Activated T-helper 17 cell treated with anti-CD3 and anti-CD28 coated beads, Interleukin-2, amount 50 U/mL, for 72 hours (primary cell): ENCODE measurements around the gene GRID2. TPM values are rescaled to one million over a fixed set of nuclear protein-coding genes. Genes with fewer than 3 reads are reported as not detected.

ENCODE experiments used
- ATAC-seq: fragments of 150-1000 bp; cut with Tn5 transposase; replicated peaks from 2 replicates; pipeline ENCODE4 v1.10.0; 2021; ENCODE audit warnings: mild to moderate bottlenecking, moderate library complexity
- H3K27ac Mint-ChIP-seq: one replicate; pipeline ENCODE4 v1.8.0; 2022; ENCODE audit warnings: mixed read lengths
- H3K27me3 Mint-ChIP-seq: one replicate; pipeline ENCODE4 v1.8.0; 2022; ENCODE audit warnings: mixed read lengths
- H3K36me3 Mint-ChIP-seq: one replicate; pipeline ENCODE4 v1.8.0; 2022; ENCODE audit warnings: low read depth, mild to moderate bottlenecking, mixed read lengths
- H3K4me1 Mint-ChIP-seq: one replicate; pipeline ENCODE4 v1.8.0; 2022; ENCODE audit warnings: mixed read lengths
- H3K4me3 Mint-ChIP-seq: one replicate; pipeline ENCODE4 v1.8.0; 2022; ENCODE audit warnings: mild to moderate bottlenecking, mixed read lengths
- H3K9me3 Mint-ChIP-seq: one replicate; pipeline ENCODE4 v1.8.0; 2022; ENCODE audit warnings: mixed read lengths
- total RNA-seq, 2 donors: library from RNA; stranded (reverse); gene quantifications; one replicate each; pipeline ENCODE4 v1.2.3, GENCODE V29; 2022

GRID2 gene
- not detected for total RNA-seq

DNA sequence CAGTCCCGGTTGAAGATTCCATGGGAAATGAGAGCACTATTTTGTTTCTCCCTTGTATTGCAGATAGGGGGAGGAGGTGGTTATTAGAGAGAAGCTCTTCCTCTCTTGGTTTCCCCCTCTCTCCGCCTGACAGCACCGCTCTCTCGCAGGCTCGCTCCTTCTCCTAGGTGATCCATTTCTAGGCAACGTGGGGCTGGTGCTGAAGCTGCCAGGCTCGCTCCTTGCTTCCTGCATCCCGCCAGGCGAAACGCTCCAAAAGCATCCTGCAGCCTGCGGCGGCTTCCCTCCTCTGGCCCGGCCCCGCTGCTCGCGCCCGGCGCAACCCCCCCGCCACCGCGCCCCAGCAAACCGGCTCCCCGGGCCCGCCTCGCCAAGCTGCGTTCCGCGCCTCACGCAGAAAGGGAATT lies at the start of gene GRID2:
Gene GRID2, plus strand, starts transcription at position 346 of the 407 bp plus-strand sequence.
- H3K27me3 Mint-ChIP-seq, result peaks cover 28% of the 10 kb centered on the region
- no peaks in the 10 kb centered on the region for H3K4me1 Mint-ChIP-seq
- no peak for ATAC-seq
- H3K36me3 Mint-ChIP-seq, result no peaks in the 10 kb centered on the region
- no peak within 1 kb of the TSS for H3K4me3 Mint-ChIP-seq
- no peak within 1 kb of the TSS for H3K27ac Mint-ChIP-seq
- peaks cover 5% of the 10 kb centered on the region for H3K9me3 Mint-ChIP-seq

DNA sequence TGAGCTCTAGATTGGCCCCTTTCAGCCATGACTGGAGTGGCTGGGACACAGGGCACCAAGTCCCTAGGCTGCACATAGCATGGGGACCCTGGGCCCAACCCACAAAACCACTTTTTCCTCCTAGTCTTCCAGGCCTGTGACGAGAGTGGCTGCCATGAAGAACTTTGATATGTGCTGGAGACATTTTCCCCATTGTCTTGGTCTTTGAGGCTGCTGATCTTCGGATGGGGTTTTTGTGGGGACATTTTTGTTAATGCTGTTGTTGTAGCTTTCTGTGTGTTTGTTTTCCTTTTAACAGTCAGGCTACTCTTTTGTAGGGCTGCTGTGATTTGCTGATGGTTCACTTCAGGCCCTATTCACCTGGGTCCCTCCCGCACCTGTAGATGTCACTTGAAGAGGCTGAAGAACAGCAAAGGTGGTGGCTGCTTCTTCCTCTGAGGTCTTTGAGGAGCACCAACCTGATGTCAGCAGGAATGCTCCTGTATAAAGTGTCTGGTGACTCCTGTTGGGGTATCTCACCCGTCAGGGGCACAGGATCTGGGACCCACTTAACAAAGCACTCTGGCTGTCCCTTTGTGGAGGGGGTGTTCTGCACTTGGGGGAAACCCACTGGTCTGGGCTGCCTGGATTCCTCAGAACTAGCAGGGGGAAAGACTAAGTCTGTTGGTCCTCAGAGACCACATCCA lies 49.6 kb upstream of the GRID2 start:
- Mint-ChIP-seq H3K27ac (no peak overlapping the region), H3K27me3 (no peaks in the 10 kb centered on the region), H3K9me3 (peaks cover 16% of the 10 kb centered on the region), H3K36me3 (no peaks in the 10 kb centered on the region), H3K4me3 (no peak overlapping the region), H3K4me1 (no peaks in the 10 kb centered on the region)
- ATAC-seq, result no peak

- no peak overlapping the region for H3K27ac Mint-ChIP-seq
- no peaks in the 10 kb centered on the region for H3K27me3 Mint-ChIP-seq
- no peak for ATAC-seq
- H3K4me3 Mint-ChIP-seq, result no peak overlapping the region
- H3K36me3 Mint-ChIP-seq, result no peaks in the 10 kb centered on the region
- peaks cover 18% of the 10 kb centered on the region for H3K9me3 Mint-ChIP-seq
- H3K4me1 Mint-ChIP-seq, result no peaks in the 10 kb centered on the region
Observed at GRCh38 chr4:92254767-92255442, 48.9 kb upstream of the GRID2 start.

GRCh38 chr4:92255920-92256244 lies 47.9 kb upstream of the GRID2 start:
- Mint-ChIP-seq H3K9me3 (peaks cover 16% of the 10 kb centered on the region), H3K36me3 (no peaks in the 10 kb centered on the region), H3K27ac (no peak overlapping the region), H3K27me3 (no peaks in the 10 kb centered on the region), H3K4me1 (no peaks in the 10 kb centered on the region), H3K4me3 (no peak overlapping the region)
- ATAC-seq, result no peak

- peaks cover 7% of the 10 kb centered on the region for H3K9me3 Mint-ChIP-seq
- H3K27me3 Mint-ChIP-seq, result no peaks in the 10 kb centered on the region
- no peak overlapping the region for H3K27ac Mint-ChIP-seq
- H3K4me3 Mint-ChIP-seq, result no peak overlapping the region
- H3K36me3 Mint-ChIP-seq, result no peaks in the 10 kb centered on the region
- ATAC-seq, result no peak
- no peaks in the 10 kb centered on the region for H3K4me1 Mint-ChIP-seq
Observed at GRCh38 chr4:92257931-92258857, 45.6 kb upstream of the GRID2 start.

DNA sequence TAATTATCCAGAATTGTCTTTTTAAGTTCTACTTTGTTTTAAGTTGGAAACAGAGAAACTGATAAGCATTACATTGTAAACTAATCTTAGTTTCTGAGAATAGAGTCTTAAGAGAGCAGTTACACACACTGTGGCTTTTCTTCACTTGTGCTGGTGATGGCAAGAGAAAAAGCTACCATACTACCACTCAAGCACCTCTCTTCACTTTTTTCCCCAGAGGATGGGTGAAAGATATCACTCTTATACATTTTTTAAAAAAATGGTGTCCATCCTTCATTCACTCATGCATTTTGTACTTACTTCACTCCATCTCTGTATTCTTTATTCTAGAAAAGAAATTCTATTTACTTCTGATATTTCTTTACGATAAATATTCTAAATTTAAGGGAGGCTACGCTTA lies 42.5 kb upstream of the GRID2 start:
- Mint-ChIP-seq H3K36me3 (no peaks in the 10 kb centered on the region), H3K27me3 (no peaks in the 10 kb centered on the region), H3K9me3 (peaks cover 7% of the 10 kb centered on the region), H3K4me3 (no peak overlapping the region), H3K27ac (no peak overlapping the region), H3K4me1 (no peaks in the 10 kb centered on the region)
- ATAC-seq, result no peak

DNA sequence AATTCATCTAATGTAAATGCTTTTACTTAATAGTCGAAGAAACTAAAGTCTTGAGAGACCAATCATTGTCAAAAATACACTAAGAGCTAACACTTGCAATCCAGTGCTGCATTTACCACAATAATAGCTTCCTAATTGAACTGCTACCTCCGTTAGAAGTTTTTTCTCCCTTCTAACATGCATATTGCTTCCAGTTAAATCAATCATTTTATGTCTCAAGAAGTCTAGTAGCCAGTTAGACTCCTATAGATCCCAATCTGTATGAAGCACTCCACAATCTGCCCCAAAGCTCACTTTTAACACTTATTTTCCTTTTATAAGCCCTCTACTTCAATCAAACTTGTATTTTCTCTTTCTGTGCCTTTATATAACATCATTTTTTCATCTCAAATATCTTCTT lies 41.4 kb upstream of the GRID2 start:
- H3K27me3 Mint-ChIP-seq, result no peaks in the 10 kb centered on the region
- peaks cover 3% of the 10 kb centered on the region for H3K9me3 Mint-ChIP-seq
- no peak overlapping the region for H3K27ac Mint-ChIP-seq
- ATAC-seq, result no peak
- no peak overlapping the region for H3K4me3 Mint-ChIP-seq
- H3K36me3 Mint-ChIP-seq, result no peaks in the 10 kb centered on the region
- no peaks in the 10 kb centered on the region for H3K4me1 Mint-ChIP-seq

- Mint-ChIP-seq H3K4me1 (no peaks in the 10 kb centered on the region), H3K27me3 (no peaks in the 10 kb centered on the region), H3K9me3 (peaks cover 3% of the 10 kb centered on the region), H3K27ac (no peak overlapping the region), H3K36me3 (no peaks in the 10 kb centered on the region), H3K4me3 (no peak overlapping the region)
- no peak for ATAC-seq
Observed at GRCh38 chr4:92263010-92263409, 40.8 kb upstream of the GRID2 start.

DNA sequence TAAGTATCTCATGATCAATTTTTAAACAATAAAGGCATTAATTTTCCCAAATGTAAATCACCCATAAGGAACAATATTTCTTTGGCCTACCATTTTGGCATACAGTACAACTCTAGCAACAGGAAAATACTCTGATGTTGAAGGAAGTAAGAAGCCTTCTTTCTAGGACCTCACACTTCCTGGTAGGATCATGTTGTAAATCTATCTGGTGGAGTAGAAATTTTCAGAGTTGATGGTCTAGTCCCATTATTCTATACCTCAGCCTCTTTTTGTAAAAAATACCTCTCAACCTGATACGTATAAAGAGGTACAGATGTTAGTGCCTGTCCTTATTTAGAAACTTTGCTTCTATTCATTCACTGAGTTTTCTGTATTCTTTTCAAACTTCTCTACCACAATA lies 40.2 kb upstream of the GRID2 start:
- H3K4me3 Mint-ChIP-seq, result no peak overlapping the region
- ATAC-seq, result no peak
- H3K4me1 Mint-ChIP-seq, result no peaks in the 10 kb centered on the region
- H3K36me3 Mint-ChIP-seq, result no peaks in the 10 kb centered on the region
- H3K27me3 Mint-ChIP-seq, result no peaks in the 10 kb centered on the region
- H3K27ac Mint-ChIP-seq, result no peak overlapping the region
- H3K9me3 Mint-ChIP-seq, result peaks cover 6% of the 10 kb centered on the region

- no peaks in the 10 kb centered on the region for H3K4me1 Mint-ChIP-seq
- H3K27ac Mint-ChIP-seq, result no peak overlapping the region
- ATAC-seq, result no peak
Observed at GRCh38 chr4:92264163-92264562, 39.6 kb upstream of the GRID2 start.

DNA sequence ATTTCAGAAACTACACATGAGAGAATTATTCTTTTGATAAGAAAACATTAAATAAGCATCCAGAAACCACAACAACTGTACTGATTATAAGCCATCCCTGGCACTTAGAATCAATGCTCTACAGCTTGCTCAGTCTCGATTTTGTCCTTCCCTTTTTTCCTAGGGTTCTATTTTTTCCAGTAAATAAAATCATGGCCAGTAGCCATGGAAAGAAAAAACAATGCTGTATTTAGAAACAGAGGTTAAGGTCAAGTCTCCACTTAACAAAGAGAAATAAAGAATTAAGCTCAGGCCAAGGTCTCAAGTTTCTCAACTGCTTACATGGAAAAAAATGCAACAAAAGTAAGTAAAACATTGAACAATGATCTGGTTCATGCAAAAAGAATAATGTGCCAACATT lies 38.7 kb upstream of the GRID2 start:
- ATAC-seq, result no peak
- Mint-ChIP-seq H3K27ac (no peak overlapping the region), H3K4me1 (no peaks in the 10 kb centered on the region), H3K9me3 (peaks cover 5% of the 10 kb centered on the region), H3K36me3 (no peaks in the 10 kb centered on the region), H3K4me3 (no peak overlapping the region), H3K27me3 (no peaks in the 10 kb centered on the region)

More at GRCh38 chr4:92264163-92264562, 39.6 kb upstream of the GRID2 start:
- H3K9me3 Mint-ChIP-seq, result peaks cover 8% of the 10 kb centered on the region
- no peak overlapping the region for H3K4me3 Mint-ChIP-seq
- no peaks in the 10 kb centered on the region for H3K36me3 Mint-ChIP-seq
- no peaks in the 10 kb centered on the region for H3K27me3 Mint-ChIP-seq

GRCh38 chr4:92265798-92266197 lies 38.0 kb upstream of the GRID2 start:
- H3K9me3 Mint-ChIP-seq, result peaks cover 5% of the 10 kb centered on the region
- no peaks in the 10 kb centered on the region for H3K27me3 Mint-ChIP-seq
- H3K27ac Mint-ChIP-seq, result no peak overlapping the region
- H3K4me1 Mint-ChIP-seq, result no peaks in the 10 kb centered on the region
- ATAC-seq, result no peak
- no peaks in the 10 kb centered on the region for H3K36me3 Mint-ChIP-seq
- no peak overlapping the region for H3K4me3 Mint-ChIP-seq

GRCh38 chr4:92266521-92266920 lies 37.2 kb upstream of the GRID2 start:
- Mint-ChIP-seq H3K27ac (no peak overlapping the region), H3K36me3 (no peaks in the 10 kb centered on the region), H3K4me3 (no peak overlapping the region), H3K9me3 (peaks cover 5% of the 10 kb centered on the region), H3K27me3 (no peaks in the 10 kb centered on the region), H3K4me1 (no peaks in the 10 kb centered on the region)
- no peak for ATAC-seq

- Mint-ChIP-seq H3K36me3 (no peaks in the 10 kb centered on the region), H3K4me3 (no peak overlapping the region), H3K27ac (no peak overlapping the region), H3K27me3 (no peaks in the 10 kb centered on the region), H3K4me1 (no peaks in the 10 kb centered on the region), H3K9me3 (peaks cover 5% of the 10 kb centered on the region)
- ATAC-seq, result no peak
Observed at GRCh38 chr4:92268642-92269041, 35.1 kb upstream of the GRID2 start.

DNA sequence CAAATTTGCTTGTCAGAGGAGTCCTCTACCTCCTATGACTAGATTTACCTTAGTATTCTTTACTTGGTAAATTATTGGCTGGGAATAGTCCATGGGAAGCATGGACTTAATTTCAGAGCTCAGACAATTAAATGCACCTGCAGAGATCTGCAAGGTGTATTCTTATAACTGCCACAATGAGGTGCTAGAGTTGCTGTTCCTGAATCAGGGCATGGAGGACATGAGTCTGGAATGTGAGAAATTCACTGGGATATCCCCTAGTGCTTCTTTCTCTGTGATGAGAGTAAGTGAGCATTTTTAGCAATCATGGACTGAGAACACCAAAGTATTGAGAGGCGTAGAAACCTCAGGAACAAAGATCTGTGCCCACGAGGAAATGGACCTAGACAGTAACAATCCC lies 32.9 kb upstream of the GRID2 start:
- Mint-ChIP-seq H3K27me3 (no peaks in the 10 kb centered on the region), H3K36me3 (no peaks in the 10 kb centered on the region), H3K9me3 (peaks cover 5% of the 10 kb centered on the region), H3K4me1 (no peaks in the 10 kb centered on the region), H3K4me3 (no peak overlapping the region), H3K27ac (no peak overlapping the region)
- ATAC-seq, result no peak
